RWPE2 (cell line): ENCODE results near the gene USH2A.

Experiments
- ATAC-seq: fragments of 200-7000 bp; cut with Tn5 transposase; 3 replicates; pipeline ENCODE4 v1.9.1; 2021; ENCODE audit warnings: low read depth
- DNase-seq: peaks from one replicate; pipeline ENCODE4 v3.0.0-alpha.2; 2020; ENCODE audit warnings: low spot score
- H3K27ac ChIP-seq: fragments of 450-650 bp; 2 replicates; pipeline ENCODE4 v1.5.1; 2017; ENCODE audit warnings: mild to moderate bottlenecking; ENCODE audit not compliant: poor library complexity, severe bottlenecking
- H3K27me3 ChIP-seq: fragments of 250-450 bp; sonication (Bioruptor Pico); 2 replicates; pipeline ENCODE4 v1.5.1; 2021; ENCODE audit warnings: mild to moderate bottlenecking, moderate library complexity; ENCODE audit not compliant: insufficient read depth, poor library complexity, severe bottlenecking
- H3K36me3 ChIP-seq: fragments of 250-450 bp; sonication (Bioruptor Pico); 2 replicates; pipeline ENCODE4 v1.5.1; 2020; ENCODE audit warnings: low read depth, mild to moderate bottlenecking, moderate library complexity
- H3K4me1 ChIP-seq: fragments of 250-450 bp; sonication (Bioruptor Pico); 2 replicates; pipeline ENCODE4 v1.5.1; 2021; ENCODE audit warnings: mild to moderate bottlenecking, moderate library complexity; ENCODE audit not compliant: insufficient read depth, poor library complexity, severe bottlenecking
- H3K4me3 ChIP-seq: fragments of 250-450 bp; sonication (Bioruptor Pico); 2 replicates; pipeline ENCODE4 v1.5.1; 2021; ENCODE audit warnings: mild to moderate bottlenecking, moderate library complexity; ENCODE audit not compliant: severe bottlenecking
- H3K9me3 ChIP-seq: fragments of 250-450 bp; sonication (Bioruptor Pico); 2 replicates; pipeline ENCODE4 v1.5.1; 2021; ENCODE audit warnings: mild to moderate bottlenecking, moderate library complexity; ENCODE audit not compliant: severe bottlenecking
- TF ChIP-seq, protein P1 (sequence below): fragments of 450-650 bp; IDR thresholded peaks from one replicate; pipeline ENCODE4 v1.5.1; 2017; ENCODE audit warnings: mild to moderate bottlenecking, moderate library complexity; ENCODE audit not compliant: poor library complexity, severe bottlenecking

USH2A gene

DNA sequence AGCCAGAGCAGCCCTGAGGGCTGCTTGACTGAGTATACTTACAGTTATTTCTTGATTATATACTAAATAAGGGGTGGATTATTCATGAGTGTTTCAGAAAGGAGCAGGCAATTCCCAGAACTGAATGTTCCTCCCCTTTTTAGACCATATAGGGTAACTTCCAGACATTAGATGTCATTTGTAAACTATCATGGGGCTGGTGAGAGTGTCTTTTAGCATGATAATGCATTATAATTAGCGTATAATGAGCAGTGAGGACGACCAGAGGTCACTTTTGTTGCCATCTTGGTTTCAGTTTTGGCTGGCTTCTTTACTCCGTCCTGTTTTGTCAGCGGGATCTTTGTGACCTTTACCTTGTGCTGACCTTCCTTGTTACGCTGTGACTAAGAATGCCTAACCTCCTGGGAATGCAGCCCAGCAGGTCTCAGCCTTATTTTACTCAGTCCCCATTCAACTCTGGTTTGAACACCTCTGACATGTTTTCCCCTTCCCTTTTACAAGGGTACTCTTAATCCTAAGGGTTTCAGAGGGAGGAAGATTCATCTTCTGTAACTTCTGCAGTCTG, 840.0 kb downstream of the USH2A start:
- Histone ChIP-seq H3K4me3 (no peak overlapping the region), H3K27ac (peak overlapping the region; percentile 63), H3K36me3 (0 out of 2 replicates have a peak, but pooled peaks cover 3% of the 10 kb centered on the region), H3K9me3 (no peaks in the 10 kb centered on the region), H3K4me1 (peaks cover 12% of the 10 kb centered on the region), H3K27me3 (no peaks in the 10 kb centered on the region)
- no peak for DNase-seq
- TF ChIP-seq, protein P1, sequence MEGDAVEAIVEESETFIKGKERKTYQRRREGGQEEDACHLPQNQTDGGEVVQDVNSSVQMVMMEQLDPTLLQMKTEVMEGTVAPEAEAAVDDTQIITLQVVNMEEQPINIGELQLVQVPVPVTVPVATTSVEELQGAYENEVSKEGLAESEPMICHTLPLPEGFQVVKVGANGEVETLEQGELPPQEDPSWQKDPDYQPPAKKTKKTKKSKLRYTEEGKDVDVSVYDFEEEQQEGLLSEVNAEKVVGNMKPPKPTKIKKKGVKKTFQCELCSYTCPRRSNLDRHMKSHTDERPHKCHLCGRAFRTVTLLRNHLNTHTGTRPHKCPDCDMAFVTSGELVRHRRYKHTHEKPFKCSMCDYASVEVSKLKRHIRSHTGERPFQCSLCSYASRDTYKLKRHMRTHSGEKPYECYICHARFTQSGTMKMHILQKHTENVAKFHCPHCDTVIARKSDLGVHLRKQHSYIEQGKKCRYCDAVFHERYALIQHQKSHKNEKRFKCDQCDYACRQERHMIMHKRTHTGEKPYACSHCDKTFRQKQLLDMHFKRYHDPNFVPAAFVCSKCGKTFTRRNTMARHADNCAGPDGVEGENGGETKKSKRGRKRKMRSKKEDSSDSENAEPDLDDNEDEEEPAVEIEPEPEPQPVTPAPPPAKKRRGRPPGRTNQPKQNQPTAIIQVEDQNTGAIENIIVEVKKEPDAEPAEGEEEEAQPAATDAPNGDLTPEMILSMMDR, result no peak
- peak; percentile 96 for ATAC-seq

DNA sequence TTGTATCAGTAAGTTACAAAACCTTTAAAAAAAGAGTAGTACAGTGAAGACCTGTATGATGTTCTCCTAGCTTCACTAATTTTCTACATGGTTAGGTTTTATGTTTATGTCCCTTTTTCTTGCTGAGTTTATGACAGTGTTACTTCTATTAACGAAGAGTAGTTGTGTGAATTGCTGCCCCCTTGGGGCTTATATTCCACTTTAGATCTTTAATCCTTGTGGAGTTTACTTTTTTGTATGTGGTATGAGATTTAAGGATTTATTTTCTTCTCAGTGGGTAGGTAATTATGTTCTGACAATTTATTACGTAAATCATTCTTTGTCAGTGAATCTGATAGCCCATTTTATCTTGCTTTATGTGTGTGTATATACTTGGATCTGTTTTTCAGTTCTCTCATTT, 841.4 kb downstream of the USH2A start:
- DNase-seq (no peak), ATAC-seq (no peak)
- peaks cover 12% of the 10 kb centered on the region for H3K4me1 ChIP-seq
- H3K4me3 ChIP-seq, result no peak overlapping the region
- H3K27ac ChIP-seq, result no peak overlapping the region
- H3K36me3 ChIP-seq, result peaks cover 15% of the 10 kb centered on the region
- TF ChIP-seq, protein P1, result no peak
- H3K9me3 ChIP-seq, result no peaks in the 10 kb centered on the region
- no peaks in the 10 kb centered on the region for H3K27me3 ChIP-seq
